H1 (cell line): ENCODE measurements around the gene ATR. TPM values are rescaled to one million over a fixed set of nuclear protein-coding genes. Genes with fewer than 3 reads are reported as not detected.

Source experiments
- ASH2L ChIP-seq: fragments of 200-600, 300-600 bp; sonication (generic); IDR thresholded peaks from one replicate; pipeline ENCODE4 v1.7.1; 2017; ENCODE audit warnings: low read length
- HDAC6 ChIP-seq: IDR thresholded peaks from one replicate; pipeline ENCODE4 v1.7.1; 2012; ENCODE audit warnings: low read depth, mild to moderate bottlenecking, inconsistent platforms, low read length, moderate library complexity
- MAFK ChIP-seq: IDR thresholded peaks from 2 replicates; pipeline ENCODE4 v1.6.1; 2012; ENCODE audit warnings: low read depth, mild to moderate bottlenecking, improper control_type of control experiment, low read length
- SIN3A ChIP-seq, 2 experiments: IDR thresholded peaks in 1 of 2; conservative IDR thresholded peaks in 1 of 2; 2 replicates each; pipeline ENCODE4 v1.6.1; 2011 to 2012; ENCODE audit warnings: low read length in 2 of 2, improper control_type of control experiment in 1 of 2, low read depth in 1 of 2, mild to moderate bottlenecking in 1 of 2
- polyA plus RNA-seq, 7 experiments: library from polyadenylated mRNA; depleted of rRNA in 3 of 7; stranded (reverse) in 5 of 7; unstranded in 2 of 7; fragments of >200 nt in 5 of 7; fragments of 200-250 nt in 2 of 7; gene quantifications; 1 replicate in 5 of 7; 2 replicates in 1 of 7; 4 replicates in 1 of 7; pipeline versions ENCODE4 v1.2.1 to v1.2.3, GENCODE V29; 2011 to 2013; ENCODE audit warnings: missing spikeins in 2 of 7, mixed read lengths in 2 of 7
- total RNA-seq: library from RNA; stranded (reverse); fragmentation: NEBNext Ultra II Directional; extraction: Animal tissue kit (Norgen Biotek cat#: 25700); gene quantifications from 2 replicates; pipeline ENCODE4 v1.2.1, GENCODE V29; 2021

ATR gene
- total and polyA plus RNA-seq, 2 of the 8 experiments (the other 6 are each of a cell fraction or from before 2014, with no cell fraction given) = 8.4 to 23.2 TPM

- TF ChIP-seq SIN3A (conservative IDR thresholded peaks at IDR 0.05 in 1 of 2, IDR thresholded peaks at IDR 0.05 in 1 of 2; ENCODE audit: low read depth in 1 of 2, low read length in 2 of 2) = no peak
- TF ChIP-seq MAFK = no peak
- no peak for TF ChIP-seq ASH2L
- no peak for TF ChIP-seq HDAC6
Observed at GRCh38 chr3:142489572-142490323, 88.8 kb downstream of the ATR start (continued).
